Measurements from ENCODE around the gene LRIF1. TPM values are rescaled to one million over a fixed set of nuclear protein-coding genes. Genes with fewer than 3 reads are reported as not detected.

Gene LRIF1
- total and polyA plus RNA-seq, 10 of the 15 experiments (the other 5 are each of a cell fraction or from before 2014, with no cell fraction given), result 9.7 to 20.3 (median 15.8) TPM

DNA sequence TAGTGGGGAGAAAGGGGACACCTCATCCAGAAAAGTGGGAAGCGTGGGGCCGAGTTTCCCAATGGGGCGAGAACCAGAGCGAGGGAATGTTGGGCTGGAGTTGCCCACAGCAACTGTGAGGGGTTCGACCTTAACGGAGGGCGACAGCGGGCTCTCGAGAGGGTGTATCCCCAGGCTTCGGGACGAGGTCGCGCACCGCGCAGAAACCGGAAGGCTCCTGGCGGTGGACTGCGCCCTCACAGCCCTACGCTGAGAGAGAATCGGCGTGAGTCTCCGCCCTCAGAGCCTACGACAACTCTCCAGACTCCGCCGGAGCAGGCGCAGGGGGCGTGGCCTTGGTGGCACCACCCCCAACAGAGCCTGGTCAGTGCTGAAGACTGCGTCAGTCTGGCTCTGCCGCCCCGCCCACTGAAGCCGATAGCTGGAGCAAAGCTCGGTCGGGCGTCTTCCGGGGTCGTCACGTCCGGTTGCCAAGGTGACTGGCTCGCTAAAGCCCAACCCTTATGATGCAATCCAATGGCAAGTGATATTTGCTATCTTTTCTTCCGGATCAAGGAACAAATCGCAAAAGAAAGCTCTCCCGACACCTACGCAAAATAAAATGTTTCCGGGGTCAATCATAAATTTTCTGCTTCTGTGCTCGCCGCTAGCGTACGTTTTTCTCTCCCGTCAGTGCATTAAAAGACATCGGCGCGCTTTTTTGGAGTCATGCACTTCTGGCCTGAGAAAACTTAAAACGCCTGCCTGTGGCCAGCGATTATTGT lies at the start of gene LRIF1 (continued):
- TF ChIP-seq, protein P1, sequence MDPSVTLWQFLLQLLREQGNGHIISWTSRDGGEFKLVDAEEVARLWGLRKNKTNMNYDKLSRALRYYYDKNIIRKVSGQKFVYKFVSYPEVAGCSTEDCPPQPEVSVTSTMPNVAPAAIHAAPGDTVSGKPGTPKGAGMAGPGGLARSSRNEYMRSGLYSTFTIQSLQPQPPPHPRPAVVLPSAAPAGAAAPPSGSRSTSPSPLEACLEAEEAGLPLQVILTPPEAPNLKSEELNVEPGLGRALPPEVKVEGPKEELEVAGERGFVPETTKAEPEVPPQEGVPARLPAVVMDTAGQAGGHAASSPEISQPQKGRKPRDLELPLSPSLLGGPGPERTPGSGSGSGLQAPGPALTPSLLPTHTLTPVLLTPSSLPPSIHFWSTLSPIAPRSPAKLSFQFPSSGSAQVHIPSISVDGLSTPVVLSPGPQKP (IDR thresholded peaks at IDR 0.05; ENCODE audit: low read depth, low read length), result 0 out of 2 replicates have a peak, but pooled peaks have one; percentile 14
- TF ChIP-seq SP1 (IDR thresholded peaks at IDR 0.05; ENCODE audit: low read depth, low read length) (peak; percentile 79), STAT1 (conservative IDR thresholded peaks at IDR 0.05) (no peak), SUZ12 (IDR thresholded peaks at IDR 0.05; ENCODE audit: unreplicated experiment) (no peak), CREB1 (IDR thresholded peaks at IDR 0.05; ENCODE audit: low read depth) (peak; percentile 97), KLF5 (IDR thresholded peaks at IDR 0.05; ENCODE audit: partially characterized antibody) (peak; percentile 94), TBL1XR1 (IDR thresholded peaks at IDR 0.05; ENCODE audit: low read depth, low read length) (peak; percentile 99), ZNF207 (IDR thresholded peaks at IDR 0.05; ENCODE audit: borderline replicate concordance) (peak; percentile 83), HDGF (IDR thresholded peaks at IDR 0.05) (peak; percentile 96), EGR1 (IDR thresholded peaks at IDR 0.05; ENCODE audit: borderline replicate concordance in 1 of 2, low read depth in 2 of 2, low read length in 2 of 2) (peak; percentile 32 to 70), SMC3 (IDR thresholded peaks at IDR 0.05; ENCODE audit: borderline replicate concordance, low read length) (no peak), ZNF384 (IDR thresholded peaks at IDR 0.05; ENCODE audit: borderline replicate concordance, low read depth, low read length) (no peak), FOXK2 (IDR thresholded peaks at IDR 0.05) (no peak), FOS (IDR thresholded peaks at IDR 0.05; ENCODE audit: borderline replicate concordance, extremely low read depth, insufficient read length) (no peak), CBX5 (IDR thresholded peaks at IDR 0.05; ENCODE audit: low read depth) (peak; percentile 98; the same call in 1 of the 2 replicates)
- TF ChIP-seq, protein P2, sequence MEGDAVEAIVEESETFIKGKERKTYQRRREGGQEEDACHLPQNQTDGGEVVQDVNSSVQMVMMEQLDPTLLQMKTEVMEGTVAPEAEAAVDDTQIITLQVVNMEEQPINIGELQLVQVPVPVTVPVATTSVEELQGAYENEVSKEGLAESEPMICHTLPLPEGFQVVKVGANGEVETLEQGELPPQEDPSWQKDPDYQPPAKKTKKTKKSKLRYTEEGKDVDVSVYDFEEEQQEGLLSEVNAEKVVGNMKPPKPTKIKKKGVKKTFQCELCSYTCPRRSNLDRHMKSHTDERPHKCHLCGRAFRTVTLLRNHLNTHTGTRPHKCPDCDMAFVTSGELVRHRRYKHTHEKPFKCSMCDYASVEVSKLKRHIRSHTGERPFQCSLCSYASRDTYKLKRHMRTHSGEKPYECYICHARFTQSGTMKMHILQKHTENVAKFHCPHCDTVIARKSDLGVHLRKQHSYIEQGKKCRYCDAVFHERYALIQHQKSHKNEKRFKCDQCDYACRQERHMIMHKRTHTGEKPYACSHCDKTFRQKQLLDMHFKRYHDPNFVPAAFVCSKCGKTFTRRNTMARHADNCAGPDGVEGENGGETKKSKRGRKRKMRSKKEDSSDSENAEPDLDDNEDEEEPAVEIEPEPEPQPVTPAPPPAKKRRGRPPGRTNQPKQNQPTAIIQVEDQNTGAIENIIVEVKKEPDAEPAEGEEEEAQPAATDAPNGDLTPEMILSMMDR (IDR thresholded peaks at IDR 0.05 in 2 of 3, conservative IDR thresholded peaks at IDR 0.05 in 1 of 3; ENCODE audit: control insufficient read depth in 2 of 3, extremely low read depth in 1 of 3, insufficient read depth in 1 of 3, low read depth in 3 of 3, low read length in 3 of 3), result peak; percentile 25 to 51 (median 39); a peak in 4 of 6 replicates
- TF ChIP-seq, protein P3, sequence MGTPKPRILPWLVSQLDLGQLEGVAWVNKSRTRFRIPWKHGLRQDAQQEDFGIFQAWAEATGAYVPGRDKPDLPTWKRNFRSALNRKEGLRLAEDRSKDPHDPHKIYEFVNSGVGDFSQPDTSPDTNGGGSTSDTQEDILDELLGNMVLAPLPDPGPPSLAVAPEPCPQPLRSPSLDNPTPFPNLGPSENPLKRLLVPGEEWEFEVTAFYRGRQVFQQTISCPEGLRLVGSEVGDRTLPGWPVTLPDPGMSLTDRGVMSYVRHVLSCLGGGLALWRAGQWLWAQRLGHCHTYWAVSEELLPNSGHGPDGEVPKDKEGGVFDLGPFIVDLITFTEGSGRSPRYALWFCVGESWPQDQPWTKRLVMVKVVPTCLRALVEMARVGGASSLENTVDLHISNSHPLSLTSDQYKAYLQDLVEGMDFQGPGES (IDR thresholded peaks at IDR 0.05), result peak; percentile 45; the same call in 1 of the 2 replicates
- TF ChIP-seq, protein P4, sequence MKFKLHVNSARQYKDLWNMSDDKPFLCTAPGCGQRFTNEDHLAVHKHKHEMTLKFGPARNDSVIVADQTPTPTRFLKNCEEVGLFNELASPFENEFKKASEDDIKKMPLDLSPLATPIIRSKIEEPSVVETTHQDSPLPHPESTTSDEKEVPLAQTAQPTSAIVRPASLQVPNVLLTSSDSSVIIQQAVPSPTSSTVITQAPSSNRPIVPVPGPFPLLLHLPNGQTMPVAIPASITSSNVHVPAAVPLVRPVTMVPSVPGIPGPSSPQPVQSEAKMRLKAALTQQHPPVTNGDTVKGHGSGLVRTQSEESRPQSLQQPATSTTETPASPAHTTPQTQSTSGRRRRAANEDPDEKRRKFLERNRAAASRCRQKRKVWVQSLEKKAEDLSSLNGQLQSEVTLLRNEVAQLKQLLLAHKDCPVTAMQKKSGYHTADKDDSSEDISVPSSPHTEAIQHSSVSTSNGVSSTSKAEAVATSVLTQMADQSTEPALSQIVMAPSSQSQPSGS (IDR thresholded peaks at IDR 0.05; ENCODE audit: low read length), result no peak; the same call in 1 of the 2 replicates
- TF ChIP-seq, protein P5, sequence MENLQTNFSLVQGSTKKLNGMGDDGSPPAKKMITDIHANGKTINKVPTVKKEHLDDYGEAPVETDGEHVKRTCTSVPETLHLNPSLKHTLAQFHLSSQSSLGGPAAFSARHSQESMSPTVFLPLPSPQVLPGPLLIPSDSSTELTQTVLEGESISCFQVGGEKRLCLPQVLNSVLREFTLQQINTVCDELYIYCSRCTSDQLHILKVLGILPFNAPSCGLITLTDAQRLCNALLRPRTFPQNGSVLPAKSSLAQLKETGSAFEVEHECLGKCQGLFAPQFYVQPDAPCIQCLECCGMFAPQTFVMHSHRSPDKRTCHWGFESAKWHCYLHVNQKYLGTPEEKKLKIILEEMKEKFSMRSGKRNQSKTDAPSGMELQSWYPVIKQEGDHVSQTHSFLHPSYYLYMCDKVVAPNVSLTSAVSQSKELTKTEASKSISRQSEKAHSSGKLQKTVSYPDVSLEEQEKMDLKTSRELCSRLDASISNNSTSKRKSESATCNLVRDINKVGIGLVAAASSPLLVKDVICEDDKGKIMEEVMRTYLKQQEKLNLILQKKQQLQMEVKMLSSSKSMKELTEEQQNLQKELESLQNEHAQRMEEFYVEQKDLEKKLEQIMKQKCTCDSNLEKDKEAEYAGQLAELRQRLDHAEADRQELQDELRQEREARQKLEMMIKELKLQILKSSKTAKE (IDR thresholded peaks at IDR 0.05; ENCODE audit: low read depth, poor library complexity, severe bottlenecking), result peak; percentile 33

Data from GM12878 (cell line).